H1 (cell line): Measurements from ENCODE around the gene RAP1GAP.

Experiments used
- EZH2 ChIP-seq: fragments of 200-600 bp; sonication (generic); IDR thresholded peaks from 2 replicates; pipeline ENCODE4 v1.7.1; 2012; ENCODE audit warnings: low read depth, mild to moderate bottlenecking, moderate library complexity, low read length, inconsistent platforms; ENCODE audit not compliant: severe bottlenecking
- HDAC6 ChIP-seq: IDR thresholded peaks from one replicate; pipeline ENCODE4 v1.7.1; 2012; ENCODE audit warnings: low read depth, mild to moderate bottlenecking, inconsistent platforms, low read length, moderate library complexity
- JUN ChIP-seq: IDR thresholded peaks from 2 replicates; pipeline ENCODE4 v1.6.1; 2011; ENCODE audit warnings: low read depth, mild to moderate bottlenecking, improper control_type of control experiment, low read length
- JUND ChIP-seq: IDR thresholded peaks from 2 replicates; pipeline ENCODE4 v1.6.1; 2011; ENCODE audit warnings: mild to moderate bottlenecking, improper control_type of control experiment, low read length
- KDM1A ChIP-seq: fragments of 200-600, 300-600 bp; sonication (generic); IDR thresholded peaks from 2 replicates; pipeline ENCODE4 v1.7.1; 2016; ENCODE audit warnings: mild to moderate bottlenecking, low read length, borderline replicate concordance
- POLR2A ChIP-seq, 2 experiments: IDR thresholded peaks; 1 replicate in 1 of 2; 2 replicates in 1 of 2; pipeline ENCODE4 v1.6.1; 2011; ENCODE audit warnings: low read depth in 2 of 2, low read length in 2 of 2, mild to moderate bottlenecking in 2 of 2; ENCODE audit errors: control extremely low read depth in 1 of 2
- POLR2AphosphoS5 ChIP-seq: IDR thresholded peaks from 2 replicates; pipeline ENCODE4 v1.6.1; 2011; ENCODE audit warnings: low read depth, low read length
- RAD21 ChIP-seq, 2 experiments: IDR thresholded peaks in 1 of 2; conservative IDR thresholded peaks in 1 of 2; 2 replicates each; pipeline ENCODE4 v1.6.1; 2011; ENCODE audit warnings: low read depth in 2 of 2, low read length in 2 of 2, improper control_type of control experiment in 1 of 2, inconsistent platforms in 1 of 2, mild to moderate bottlenecking in 1 of 2, moderate library complexity in 1 of 2
- RNF2 ChIP-seq: fragments of 200-900, 300-1000 bp; sonication (generic); IDR thresholded peaks from 2 replicates; pipeline ENCODE4 v1.7.1; 2016; ENCODE audit warnings: borderline replicate concordance, low read depth, mild to moderate bottlenecking, antibody characterized with exemption, low read length; ENCODE audit not compliant: poor library complexity, severe bottlenecking; ENCODE audit errors: missing control alignments
- SIX5 ChIP-seq: IDR thresholded peaks from 2 replicates; pipeline ENCODE4 v1.6.1; 2011; ENCODE audit warnings: mild to moderate bottlenecking, low read depth, low read length
- SUZ12 ChIP-seq: fragments of 200-600 bp; sonication (generic); IDR thresholded peaks from 2 replicates; pipeline ENCODE4 v1.6.1; 2012; ENCODE audit warnings: mild to moderate bottlenecking, inconsistent platforms, low read length, moderate library complexity, mixed read lengths
- TF ChIP-seq, protein P1 (sequence below), 3 experiments: IDR thresholded peaks; 1 replicate in 2 of 3; 2 replicates in 1 of 3; pipeline versions ENCODE4 v1.5.1 to v1.6.1; 2011; ENCODE audit warnings: low read length in 3 of 3, mild to moderate bottlenecking in 3 of 3, inconsistent platforms in 2 of 3, low read depth in 1 of 3, moderate library complexity in 1 of 3; ENCODE audit not compliant: insufficient read depth in 1 of 3; ENCODE audit errors: control extremely low read depth in 1 of 3
- TF ChIP-seq, protein P2 (sequence below): IDR thresholded peaks from 2 replicates; pipeline ENCODE4 v1.6.1; 2011; ENCODE audit warnings: low read length, improper control_type of control experiment

DNA sequence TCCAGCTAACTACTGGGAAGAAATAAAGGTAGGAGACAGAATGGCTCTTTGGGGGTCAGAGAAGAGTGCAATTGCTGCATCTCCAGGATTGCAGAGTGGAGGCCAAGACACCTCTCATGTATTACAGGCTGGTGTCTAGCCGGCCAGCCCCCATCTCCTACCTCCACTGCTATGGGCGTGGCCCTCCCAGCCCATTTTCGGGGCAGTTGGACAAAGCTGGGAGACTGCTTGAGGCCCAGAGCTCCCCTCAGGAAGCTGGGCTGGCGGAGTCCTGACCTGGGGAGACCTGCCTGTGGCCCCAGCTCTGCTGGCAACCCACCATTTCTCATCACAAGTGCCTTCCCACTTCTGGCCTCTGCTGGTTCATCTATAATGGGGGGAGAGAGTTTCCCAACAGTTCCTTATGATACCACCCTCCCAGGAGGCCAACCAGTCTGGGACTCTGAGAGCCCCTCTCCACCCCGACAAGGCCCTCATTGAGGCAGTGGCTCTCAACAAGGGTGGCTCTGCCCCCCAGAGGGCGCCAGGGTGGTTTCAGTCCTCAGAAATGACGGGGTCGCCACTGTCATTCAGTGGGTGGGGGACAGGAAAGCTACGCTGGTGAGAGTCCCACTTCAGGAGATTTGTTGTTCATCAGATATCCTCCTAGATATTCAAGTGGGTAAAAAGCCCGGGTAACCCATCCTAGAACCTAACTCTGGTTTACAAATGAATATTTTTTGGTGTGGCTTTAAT lies 11.5 kb downstream of the RAP1GAP start:
- TF ChIP-seq SUZ12 (no peak), RAD21 (IDR thresholded peaks at IDR 0.05 in 1 of 2, conservative IDR thresholded peaks at IDR 0.05 in 1 of 2; ENCODE audit: low read depth in 2 of 2, low read length in 2 of 2) (peak; percentile 7 to 28; a peak in 2 of 4 replicates), JUND (no peak), JUN (no peak), RNF2 (no peak), EZH2 (no peak), HDAC6 (no peak), POLR2AphosphoS5 (no peak), SIX5 (no peak), KDM1A (no peak), POLR2A (IDR thresholded peaks at IDR 0.05; ENCODE audit: control extremely low read depth in 1 of 2, low read depth in 2 of 2, low read length in 2 of 2) (no peak)
- TF ChIP-seq, protein P1, sequence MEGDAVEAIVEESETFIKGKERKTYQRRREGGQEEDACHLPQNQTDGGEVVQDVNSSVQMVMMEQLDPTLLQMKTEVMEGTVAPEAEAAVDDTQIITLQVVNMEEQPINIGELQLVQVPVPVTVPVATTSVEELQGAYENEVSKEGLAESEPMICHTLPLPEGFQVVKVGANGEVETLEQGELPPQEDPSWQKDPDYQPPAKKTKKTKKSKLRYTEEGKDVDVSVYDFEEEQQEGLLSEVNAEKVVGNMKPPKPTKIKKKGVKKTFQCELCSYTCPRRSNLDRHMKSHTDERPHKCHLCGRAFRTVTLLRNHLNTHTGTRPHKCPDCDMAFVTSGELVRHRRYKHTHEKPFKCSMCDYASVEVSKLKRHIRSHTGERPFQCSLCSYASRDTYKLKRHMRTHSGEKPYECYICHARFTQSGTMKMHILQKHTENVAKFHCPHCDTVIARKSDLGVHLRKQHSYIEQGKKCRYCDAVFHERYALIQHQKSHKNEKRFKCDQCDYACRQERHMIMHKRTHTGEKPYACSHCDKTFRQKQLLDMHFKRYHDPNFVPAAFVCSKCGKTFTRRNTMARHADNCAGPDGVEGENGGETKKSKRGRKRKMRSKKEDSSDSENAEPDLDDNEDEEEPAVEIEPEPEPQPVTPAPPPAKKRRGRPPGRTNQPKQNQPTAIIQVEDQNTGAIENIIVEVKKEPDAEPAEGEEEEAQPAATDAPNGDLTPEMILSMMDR (IDR thresholded peaks at IDR 0.05; ENCODE audit: control extremely low read depth in 1 of 3, insufficient read depth in 1 of 3, low read depth in 1 of 3, low read length in 3 of 3), result peak in 1 of 3 experiments; percentile 18; a peak in 1 of 4 replicates
- TF ChIP-seq, protein P2, sequence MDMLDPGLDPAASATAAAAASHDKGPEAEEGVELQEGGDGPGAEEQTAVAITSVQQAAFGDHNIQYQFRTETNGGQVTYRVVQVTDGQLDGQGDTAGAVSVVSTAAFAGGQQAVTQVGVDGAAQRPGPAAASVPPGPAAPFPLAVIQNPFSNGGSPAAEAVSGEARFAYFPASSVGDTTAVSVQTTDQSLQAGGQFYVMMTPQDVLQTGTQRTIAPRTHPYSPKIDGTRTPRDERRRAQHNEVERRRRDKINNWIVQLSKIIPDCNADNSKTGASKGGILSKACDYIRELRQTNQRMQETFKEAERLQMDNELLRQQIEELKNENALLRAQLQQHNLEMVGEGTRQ, result no peak
